ENCODE results near the gene MYOCOS.

MYOCOS gene

GRCh38 chr1:171663854-171664575, 42.0 kb downstream of the MYOCOS start:
- DNase-seq = no peak

- no peak for DNase-seq
Observed at GRCh38 chr1:171664976-171665375, 42.9 kb downstream of the MYOCOS start.

GRCh38 chr1:171666114-171666769, 44.2 kb downstream of the MYOCOS start:
- DNase-seq = no peak

GRCh38 chr1:171668372-171668771, 46.3 kb downstream of the MYOCOS start:
- DNase-seq = no peak

- no peak for DNase-seq
Observed at GRCh38 chr1:171670739-171671138, 48.7 kb downstream of the MYOCOS start.

GRCh38 chr1:171674431-171675405, 52.7 kb downstream of the MYOCOS start:
- DNase-seq = no peak
